ENCODE results near the gene GPR146. TPM values are rescaled to one million over a fixed set of nuclear protein-coding genes. Genes with fewer than 3 reads are reported as not detected.

Gene GPR146
- total RNA-seq, 4 donors from 2014 or later: 12.5 to 30.8 (median 25.5) TPM

GRCh38 chr7:1098243-1099153 is 54.2 kb downstream of the GPR146 start:
- no peaks in the 10 kb centered on the region for H3K27me3 ChIP-seq
- no peak overlapping the region for H3K4me3 ChIP-seq
- no peak overlapping the region for H3K27ac ChIP-seq (replicated peaks in 1 of 4)
- intact Hi-C loops (cut with DNase I): no loop called here
- DNase-seq (ENCODE audit: extremely low spot score): no peak
- 95% methylated on average over 43 of the region's 43 CpGs for WGBS
- TF ChIP-seq EP300 (IDR thresholded peaks at IDR 0.05): no peak
- no peak for TF ChIP-seq CTCF (IDR thresholded peaks at IDR 0.05)
- no peak for TF ChIP-seq POLR2AphosphoS5 (IDR thresholded peaks at IDR 0.05)
- TF ChIP-seq POLR2A (IDR thresholded peaks at IDR 0.05; ENCODE audit: low read depth): no peak
- H3K36me3 ChIP-seq: peaks cover 0 to 20% (median 7%) of the 10 kb centered on the region in 4 donors
- H3K9me3 ChIP-seq: no peaks in the 10 kb centered on the region
- H3K4me1 ChIP-seq: peaks cover 6 to 22% (median 19%) of the 10 kb centered on the region in 4 donors

- Histone ChIP-seq H3K4me1 (peaks cover 6 to 22% (median 19%) of the 10 kb centered on the region in 4 donors), H3K36me3 (peaks cover 0 to 13% (median 4%) of the 10 kb centered on the region in 4 donors), H3K27me3 (no peaks in the 10 kb centered on the region), H3K27ac (replicated peaks in 1 of 4) (no peak overlapping the region), H3K9me3 (no peaks in the 10 kb centered on the region), H3K4me3 (no peak overlapping the region)
- intact Hi-C loops (cut with DNase I): no loop called here
- no peak for DNase-seq (ENCODE audit: extremely low spot score)
- TF ChIP-seq EP300 (IDR thresholded peaks at IDR 0.05): no peak
- no peak for TF ChIP-seq POLR2AphosphoS5 (IDR thresholded peaks at IDR 0.05)
- no peak for TF ChIP-seq CTCF (IDR thresholded peaks at IDR 0.05)
- no peak for TF ChIP-seq POLR2A (IDR thresholded peaks at IDR 0.05; ENCODE audit: low read depth)
- WGBS: 97% methylated on average over 26 of the region's 26 CpGs
Measured at GRCh38 chr7:1099154-1099542, 54.8 kb downstream of the GPR146 start.

- no peak for DNase-seq (ENCODE audit: extremely low spot score)
- H3K27ac ChIP-seq (replicated peaks in 1 of 4): no peak overlapping the region
- H3K36me3 ChIP-seq: peaks cover 0 to 8% (median 1%) of the 10 kb centered on the region in 4 donors
- no peak for TF ChIP-seq CTCF (IDR thresholded peaks at IDR 0.05)
- H3K27me3 ChIP-seq: no peaks in the 10 kb centered on the region
- WGBS: 95% methylated on average over 16 of the region's 16 CpGs
- no peak overlapping the region for H3K4me3 ChIP-seq
- intact Hi-C loops (cut with DNase I): no loop called here
- H3K9me3 ChIP-seq: no peaks in the 10 kb centered on the region
- peaks cover 6 to 21% (median 19%) of the 10 kb centered on the region in 4 donors for H3K4me1 ChIP-seq
Measured at GRCh38 chr7:1099637-1100036, 55.3 kb downstream of the GPR146 start.

- whole genome bisulfite sequencing: 68% methylated on average over 5 of the region's 14 CpGs
Measured at GRCh38 chr7:1100386-1100785, 56.0 kb downstream of the GPR146 start.

More at GRCh38 chr7:1100386-1100785, 56.0 kb downstream of the GPR146 start:
- no peak for DNase-seq (ENCODE audit: extremely low spot score)
- peaks cover 0 to 7% (median 0%) of the 10 kb centered on the region in 4 donors for H3K36me3 ChIP-seq
- no peaks in the 10 kb centered on the region for H3K27me3 ChIP-seq
- no peak overlapping the region for H3K4me3 ChIP-seq
- H3K27ac ChIP-seq (replicated peaks in 1 of 4): no peak overlapping the region
- H3K4me1 ChIP-seq: peaks cover 4 to 15% (median 14%) of the 10 kb centered on the region in 4 donors
- intact Hi-C loops (cut with DNase I): no loop called here
- TF ChIP-seq CTCF (IDR thresholded peaks at IDR 0.05): no peak
- TF ChIP-seq POLR2AphosphoS5 (IDR thresholded peaks at IDR 0.05): no peak
- TF ChIP-seq EP300 (IDR thresholded peaks at IDR 0.05): no peak
- TF ChIP-seq POLR2A (IDR thresholded peaks at IDR 0.05; ENCODE audit: low read depth): no peak
- no peaks in the 10 kb centered on the region for H3K9me3 ChIP-seq

All from esophagus muscularis mucosa (tissue), 4 donors.